A673 (cell line): ENCODE measurements around the gene METTL1. TPM values are rescaled to one million over a fixed set of nuclear protein-coding genes. Genes with fewer than 3 reads are reported as not detected.

Experiments used
- BruUV-seq: library from RNA; stranded (reverse); fragments of 400-500 nt; replicated peaks from 2 replicates; lab custom pipeline; 2021; lab: Mats Ljungman, UMichigan
- CTCF ChIA-PET: fragments of 300-600 bp; sonication (Branson Sonifier 250); formaldehyde crosslinking; loops from one replicate; lab custom pipeline; 2022; ENCODE audit warnings: antibody characterized with exemption; lab: Charles Lee
- POLR2A ChIA-PET: fragments of 300-600 bp; sonication (Branson Sonifier 250); formaldehyde crosslinking; loops from one replicate; lab custom pipeline; 2022; ENCODE audit warnings: antibody characterized with exemption; ENCODE audit not compliant: low non-redundant PET; lab: Charles Lee
- DNase-seq: peaks from one replicate; pipeline ENCODE4 v3.0.0-alpha.2; 2015; ENCODE audit warnings: low spot score
- H3K27ac ChIP-seq: fragments of 200-600 bp; sonication (generic); 2 replicates; pipeline ENCODE4 v1.5.1; 2016; ENCODE audit warnings: mixed run types, low read depth, mild to moderate bottlenecking, mixed read lengths, antibody characterized with exemption, low read length; ENCODE audit not compliant: poor library complexity, severe bottlenecking
- H3K27me3 ChIP-seq: fragments of 200-600 bp; sonication (generic); replicated peaks from 2 replicates; pipeline ENCODE4 v1.6.1; 2017; ENCODE audit warnings: mixed run types, low read depth, mild to moderate bottlenecking, mixed read lengths, antibody characterized with exemption, low read length; ENCODE audit not compliant: insufficient read depth, poor library complexity
- H3K36me3 ChIP-seq: fragments of 200-600 bp; sonication (generic); 2 replicates; pipeline ENCODE4 v1.6.1; 2016; ENCODE audit warnings: mixed run types, mild to moderate bottlenecking, mixed read lengths, antibody characterized with exemption, low read length; ENCODE audit not compliant: insufficient read depth, poor library complexity, severe bottlenecking
- H3K4me1 ChIP-seq: fragments of 200-600 bp; sonication (generic); 2 replicates; pipeline ENCODE4 v1.6.1; 2017; ENCODE audit warnings: mixed run types, mild to moderate bottlenecking, mixed read lengths, antibody characterized with exemption, low read length; ENCODE audit not compliant: insufficient read depth, poor library complexity, severe bottlenecking
- H3K4me3 ChIP-seq: fragments of 200-600 bp; sonication (generic); 2 replicates; pipeline ENCODE4 v1.5.1; 2016; ENCODE audit warnings: low read depth, mixed run types, mild to moderate bottlenecking, mixed read lengths, low read length; ENCODE audit not compliant: poor library complexity, severe bottlenecking
- H3K9me3 ChIP-seq: fragments of 200-600 bp; sonication (generic); 2 replicates; pipeline ENCODE4 v1.6.1; 2016; ENCODE audit warnings: mixed run types, low read depth, mild to moderate bottlenecking, mixed read lengths, antibody characterized with exemption, low read length; ENCODE audit not compliant: poor library complexity, severe bottlenecking
- EZH2 ChIP-seq: fragments of 200-600 bp; sonication (generic); IDR thresholded peaks from 2 replicates; pipeline ENCODE4 v1.6.1; 2017; ENCODE audit warnings: borderline replicate concordance, low read depth, mild to moderate bottlenecking, mixed read lengths, antibody characterized with exemption, low read length; ENCODE audit not compliant: poor library complexity, severe bottlenecking
- intact Hi-C: fragments of 100-400 bp; cut with micrococcal nuclease; formaldehyde crosslinking; loops from one replicate; pipeline ENCODE4 v1.10.0; 2022; ENCODE audit not compliant: unreplicated experiment
- total RNA-seq: library from RNA; stranded (reverse); gene quantifications from 2 replicates; pipeline ENCODE4 v1.2.3, GENCODE V29; 2021
- TF ChIP-seq, protein P1 (sequence below): fragments of 300-800, 200-600 bp; sonication (generic); conservative IDR thresholded peaks from 2 replicates; pipeline ENCODE4 v1.5.1; 2017; ENCODE audit warnings: low read depth, mild to moderate bottlenecking, antibody characterized with exemption, low read length, moderate library complexity, mixed read lengths

The METTL1 gene
- total RNA-seq, 1 experiment from 2014 or later: 55.6 TPM

DNA sequence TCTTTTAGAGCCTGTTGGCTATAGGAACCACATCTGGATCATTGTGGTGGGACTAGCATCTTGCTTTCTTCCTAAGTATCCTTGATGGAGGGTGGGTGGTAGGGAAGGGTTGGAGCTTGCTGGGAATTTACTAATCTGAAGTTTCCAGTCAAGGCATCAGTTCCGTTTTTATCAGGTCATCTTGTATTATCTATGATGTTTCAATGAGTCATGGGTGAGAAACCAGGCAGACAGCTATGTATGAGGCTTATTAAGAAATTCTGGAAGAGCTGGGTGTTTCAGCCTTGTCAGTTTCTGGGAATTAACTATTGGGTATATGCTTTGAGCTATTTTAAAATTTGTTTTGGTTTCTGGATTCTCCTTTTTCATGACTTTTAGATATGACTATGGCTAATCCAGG lies 22.0 kb upstream of the METTL1 start:
- no peak for DNase-seq
- ChIA-PET CTCF (no interaction called here), POLR2A (interaction anchor here (0.7 kb wide), 1 partner anchor 102 kb away, joined by 3 read pairs; no protein-coding TSS in a partner anchor)
- Histone ChIP-seq H3K4me3 (no peak overlapping the region), H3K36me3 (peaks cover 61% of the 10 kb centered on the region), H3K27ac (no peak overlapping the region), H3K4me1 (no peaks in the 10 kb centered on the region), H3K9me3 (no peaks in the 10 kb centered on the region), H3K27me3 (no peaks in the 10 kb centered on the region)
- BruUV-seq: no TSS peak
- TF ChIP-seq, protein P1, sequence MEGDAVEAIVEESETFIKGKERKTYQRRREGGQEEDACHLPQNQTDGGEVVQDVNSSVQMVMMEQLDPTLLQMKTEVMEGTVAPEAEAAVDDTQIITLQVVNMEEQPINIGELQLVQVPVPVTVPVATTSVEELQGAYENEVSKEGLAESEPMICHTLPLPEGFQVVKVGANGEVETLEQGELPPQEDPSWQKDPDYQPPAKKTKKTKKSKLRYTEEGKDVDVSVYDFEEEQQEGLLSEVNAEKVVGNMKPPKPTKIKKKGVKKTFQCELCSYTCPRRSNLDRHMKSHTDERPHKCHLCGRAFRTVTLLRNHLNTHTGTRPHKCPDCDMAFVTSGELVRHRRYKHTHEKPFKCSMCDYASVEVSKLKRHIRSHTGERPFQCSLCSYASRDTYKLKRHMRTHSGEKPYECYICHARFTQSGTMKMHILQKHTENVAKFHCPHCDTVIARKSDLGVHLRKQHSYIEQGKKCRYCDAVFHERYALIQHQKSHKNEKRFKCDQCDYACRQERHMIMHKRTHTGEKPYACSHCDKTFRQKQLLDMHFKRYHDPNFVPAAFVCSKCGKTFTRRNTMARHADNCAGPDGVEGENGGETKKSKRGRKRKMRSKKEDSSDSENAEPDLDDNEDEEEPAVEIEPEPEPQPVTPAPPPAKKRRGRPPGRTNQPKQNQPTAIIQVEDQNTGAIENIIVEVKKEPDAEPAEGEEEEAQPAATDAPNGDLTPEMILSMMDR: no peak
- TF ChIP-seq EZH2: no peak
- intact Hi-C loops: no loop called here

DNA sequence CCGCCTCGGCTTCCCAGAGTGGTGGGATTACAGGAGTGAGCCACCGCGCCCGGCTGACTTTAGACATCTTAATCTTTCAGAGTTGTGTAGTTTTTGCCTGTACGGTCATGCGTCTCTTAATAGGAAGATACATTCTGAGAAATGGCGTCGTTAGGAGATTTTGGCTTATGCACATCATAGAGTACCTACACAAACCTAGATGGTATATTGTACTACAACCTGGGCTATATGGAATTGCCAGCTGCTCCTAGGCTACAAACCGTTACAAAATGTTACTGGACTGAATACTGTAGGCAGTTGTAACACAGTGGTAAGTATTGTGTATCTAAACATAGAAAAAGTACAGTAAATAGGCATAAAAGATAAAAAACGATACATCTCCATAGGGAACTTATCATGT lies 12.0 kb upstream of the METTL1 start:
- no peak for TF ChIP-seq EZH2
- TF ChIP-seq, protein P1: no peak
- peaks cover 42% of the 10 kb centered on the region for H3K36me3 ChIP-seq
- intact Hi-C loops: no loop called here
- H3K4me3 ChIP-seq: peak overlapping the region; percentile 16
- no peaks in the 10 kb centered on the region for H3K4me1 ChIP-seq
- H3K27me3 ChIP-seq: no peaks in the 10 kb centered on the region
- DNase-seq: no peak
- BruUV-seq: TSS peak; percentile 65
- CTCF ChIA-PET: no interaction called here
- POLR2A ChIA-PET: no interaction called here
- no peaks in the 10 kb centered on the region for H3K9me3 ChIP-seq
- H3K27ac ChIP-seq: no peak overlapping the region

DNA sequence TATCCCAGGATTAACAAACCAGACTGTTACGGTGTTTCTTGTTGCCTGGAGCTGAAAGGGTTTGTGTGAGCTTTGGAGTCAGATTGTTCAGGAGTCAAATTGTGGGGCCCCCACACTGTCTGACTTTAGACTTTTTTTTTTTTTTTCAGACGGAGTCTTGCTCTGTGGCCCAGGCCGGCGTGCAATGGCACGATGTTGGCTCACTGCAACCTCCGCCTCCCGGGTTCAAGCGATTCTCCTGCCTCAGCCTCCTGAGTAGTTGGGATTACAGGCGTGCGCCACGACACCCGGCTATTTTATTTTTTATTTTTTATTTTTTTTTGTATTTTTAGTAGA lies 11.5 kb upstream of the METTL1 start:
- ChIA-PET CTCF (interaction anchor here (1.0 to 1.4 kb wide), 2 partner anchors 11 to 20 kb away, joined by 3 to 4 read pairs; partner anchors contain the start of genes EEF1AKMT3 and METTL1), POLR2A (no interaction called here)

More for the DNA sequence above, 11.5 kb upstream of the METTL1 start:
- no peaks in the 10 kb centered on the region for H3K27me3 ChIP-seq
- peak overlapping the region; percentile 79 for H3K27ac ChIP-seq
- intact Hi-C loops: no loop called here
- peaks cover 39% of the 10 kb centered on the region for H3K36me3 ChIP-seq
- BruUV-seq: no TSS peak
- no peak for DNase-seq
- H3K9me3 ChIP-seq: no peaks in the 10 kb centered on the region
- peak overlapping the region; percentile 95 for H3K4me3 ChIP-seq
- H3K4me1 ChIP-seq: no peaks in the 10 kb centered on the region
- TF ChIP-seq, protein P1: no peak
- TF ChIP-seq EZH2: no peak
